HepG2 (cell line): ENCODE measurements around the gene C19orf73. TPM values are rescaled to one million over a fixed set of nuclear protein-coding genes. Genes with fewer than 3 reads are reported as not detected.

Experiments used
- CENPT ChIP-seq: sonication (generic); formaldehyde crosslinking; IDR thresholded peaks from 2 replicates; pipeline ENCODE4 v1.8.0; 2022; ENCODE audit warnings: low read depth, mild to moderate bottlenecking, moderate library complexity, missing genetic modification reagents
- IKZF1 ChIP-seq: fragments of 450-650 bp; IDR thresholded peaks from 2 replicates; pipeline ENCODE4 v1.7.1; 2016
- KDM3A ChIP-seq: IDR thresholded peaks from 2 replicates; pipeline ENCODE4 v1.6.1; 2018; ENCODE audit warnings: low read depth, missing compliant biosample characterization
- MEF2D ChIP-seq: sonication (generic); formaldehyde crosslinking; IDR thresholded peaks from 2 replicates; pipeline ENCODE4 v1.5.1; 2020; ENCODE audit warnings: mild to moderate bottlenecking, missing genetic modification reagents
- RARA ChIP-seq: IDR thresholded peaks from 2 replicates; pipeline ENCODE4 v1.6.1; 2016; ENCODE audit warnings: missing genetic modification reagents, missing compliant biosample characterization
- RELA ChIP-seq: sonication (generic); formaldehyde crosslinking; IDR thresholded peaks from 2 replicates; pipeline ENCODE4 v1.4.0; 2020; ENCODE audit warnings: missing genetic modification reagents
- REPIN1 ChIP-seq: sonication (generic); formaldehyde crosslinking; IDR thresholded peaks from 2 replicates; pipeline ENCODE4 v1.8.0; 2022; ENCODE audit warnings: missing genetic modification reagents, low read depth, mild to moderate bottlenecking, borderline replicate concordance
- TAF1 ChIP-seq: sonication (generic); formaldehyde crosslinking; IDR thresholded peaks from 2 replicates; pipeline ENCODE4 v1.4.0; 2020; ENCODE audit warnings: missing genetic modification reagents
- TCF12 ChIP-seq, 2 experiments: fragments of 450-650 bp in 1 of 2; sonication (generic) in 1 of 2; formaldehyde crosslinking in 1 of 2; IDR thresholded peaks; 2 replicates each; pipeline versions ENCODE4 v1.6.1 to v1.8.0; 2017 to 2022; ENCODE audit warnings: antibody characterized with exemption in 1 of 2, mild to moderate bottlenecking in 1 of 2, missing genetic modification reagents in 1 of 2, moderate library complexity in 1 of 2
- XRCC5 ChIP-seq: fragments of 200-400 bp; formaldehyde crosslinking; optimal IDR thresholded peaks from 2 replicates; pipeline ENCODE3; 2017; ENCODE audit warnings: mild to moderate bottlenecking, low read length
- ZBTB40 ChIP-seq, 2 experiments: fragments of 450-650 bp in 1 of 2; sonication (generic) in 1 of 2; formaldehyde crosslinking in 1 of 2; IDR thresholded peaks; 2 replicates each; pipeline versions ENCODE4 v1.6.1 to v1.8.0; 2016 to 2022; ENCODE audit warnings: antibody characterized with exemption in 1 of 2, mild to moderate bottlenecking in 1 of 2, missing genetic modification reagents in 1 of 2
- ZNF121 ChIP-seq: sonication (generic); formaldehyde crosslinking; IDR thresholded peaks from 2 replicates; pipeline ENCODE4 v1.5.0; 2020; ENCODE audit warnings: mild to moderate bottlenecking, missing genetic modification reagents
- ZNF138 ChIP-seq: sonication (generic); formaldehyde crosslinking; IDR thresholded peaks from 2 replicates; pipeline ENCODE4 v1.5.0; 2020; ENCODE audit warnings: mild to moderate bottlenecking, low read depth, missing genetic modification reagents
- ZNF776 ChIP-seq: sonication (generic); formaldehyde crosslinking; IDR thresholded peaks from 2 replicates; pipeline ENCODE4 v1.4.0; 2020; ENCODE audit warnings: mild to moderate bottlenecking, missing genetic modification reagents
- polyA plus RNA-seq, 8 experiments: library from polyadenylated mRNA; depleted of rRNA in 3 of 8; stranded (reverse) in 7 of 8; unstranded in 1 of 8; fragments of >200 nt; fragmentation: Illumina TruSeq in 4 of 8; extraction: Trizol in 4 of 8; gene quantifications; 2 replicates each; pipeline versions ENCODE4 v1.2.1 to v1.2.3, GENCODE V29; 2011 to 2016; ENCODE audit warnings: low read depth in 4 of 8, missing spikeins in 1 of 8, mixed read lengths in 1 of 8; ENCODE audit not compliant: insufficient read depth in 1 of 8
- total RNA-seq, 5 experiments: library from RNA; depleted of rRNA; stranded (reverse); fragments of >200 nt; fragmentation: Illumina TruSeq; extraction: Trizol; gene quantifications; 2 replicates each; pipeline ENCODE4 v1.2.3, GENCODE V29; 2016; ENCODE audit warnings: low read depth in 1 of 5
- TF ChIP-seq, protein P1 (sequence below): sonication (generic); formaldehyde crosslinking; IDR thresholded peaks from 2 replicates; pipeline ENCODE4 v1.8.1; 2023; ENCODE audit warnings: mild to moderate bottlenecking, missing genetic modification reagents
- TF ChIP-seq, protein P2 (sequence below): IDR thresholded peaks from 2 replicates; pipeline ENCODE4 v1.6.1; 2016

The C19orf73 gene
- total and polyA plus RNA-seq, 2 of the 13 experiments (the other 11 are each of a cell fraction or from before 2014, with no cell fraction given), result 1.4 to 1.5 TPM

- no peak for TF ChIP-seq ZBTB40 (IDR thresholded peaks at IDR 0.05)
- peak; percentile 84 for TF ChIP-seq ZBTB40 (CRISPR knock-in tag; IDR thresholded peaks at IDR 0.05)
- no peak for TF ChIP-seq IKZF1
- TF ChIP-seq TAF1 (CRISPR knock-in tag), result no peak; the same call in 1 of the 2 replicates
- TF ChIP-seq, protein P1, sequence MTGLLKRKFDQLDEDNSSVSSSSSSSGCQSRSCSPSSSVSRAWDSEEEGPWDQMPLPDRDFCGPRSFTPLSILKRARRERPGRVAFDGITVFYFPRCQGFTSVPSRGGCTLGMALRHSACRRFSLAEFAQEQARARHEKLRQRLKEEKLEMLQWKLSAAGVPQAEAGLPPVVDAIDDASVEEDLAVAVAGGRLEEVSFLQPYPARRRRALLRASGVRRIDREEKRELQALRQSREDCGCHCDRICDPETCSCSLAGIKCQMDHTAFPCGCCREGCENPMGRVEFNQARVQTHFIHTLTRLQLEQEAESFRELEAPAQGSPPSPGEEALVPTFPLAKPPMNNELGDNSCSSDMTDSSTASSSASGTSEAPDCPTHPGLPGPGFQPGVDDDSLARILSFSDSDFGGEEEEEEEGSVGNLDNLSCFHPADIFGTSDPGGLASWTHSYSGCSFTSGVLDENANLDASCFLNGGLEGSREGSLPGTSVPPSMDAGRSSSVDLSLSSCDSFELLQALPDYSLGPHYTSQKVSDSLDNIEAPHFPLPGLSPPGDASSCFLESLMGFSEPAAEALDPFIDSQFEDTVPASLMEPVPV (CRISPR knock-in tag), result 0 out of 2 replicates have a peak, but pooled peaks have one; percentile 50
- TF ChIP-seq, protein P2, sequence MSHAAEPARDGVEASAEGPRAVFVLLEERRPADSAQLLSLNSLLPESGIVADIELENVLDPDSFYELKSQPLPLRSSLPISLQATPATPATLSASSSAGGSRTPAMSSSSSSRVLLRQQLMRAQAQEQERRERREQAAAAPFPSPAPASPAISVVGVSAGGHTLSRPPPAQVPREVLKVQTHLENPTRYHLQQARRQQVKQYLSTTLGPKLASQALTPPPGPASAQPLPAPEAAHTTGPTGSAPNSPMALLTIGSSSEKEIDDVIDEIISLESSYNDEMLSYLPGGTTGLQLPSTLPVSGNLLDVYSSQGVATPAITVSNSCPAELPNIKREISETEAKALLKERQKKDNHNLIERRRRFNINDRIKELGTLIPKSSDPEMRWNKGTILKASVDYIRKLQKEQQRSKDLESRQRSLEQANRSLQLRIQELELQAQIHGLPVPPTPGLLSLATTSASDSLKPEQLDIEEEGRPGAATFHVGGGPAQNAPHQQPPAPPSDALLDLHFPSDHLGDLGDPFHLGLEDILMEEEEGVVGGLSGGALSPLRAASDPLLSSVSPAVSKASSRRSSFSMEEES (CRISPR knock-in tag), result no peak; the same call in 1 of the 2 replicates
- no peak; the same call in 1 of the 2 replicates for TF ChIP-seq MEF2D (CRISPR knock-in tag)
- peak; percentile 18; the same call in 1 of the 2 replicates for TF ChIP-seq KDM3A (CRISPR knock-in tag)
- no peak for TF ChIP-seq CENPT (CRISPR knock-in tag)
- peak; percentile 30 for TF ChIP-seq XRCC5
- peak; percentile 61; the same call in 1 of the 2 replicates for TF ChIP-seq ZNF776 (CRISPR knock-in tag)
- TF ChIP-seq RARA (CRISPR knock-in tag), result no peak; the same call in 1 of the 2 replicates
- no peak for TF ChIP-seq RELA (CRISPR knock-in tag)
- TF ChIP-seq TCF12 (IDR thresholded peaks at IDR 0.05), result no peak
- peak; percentile 73; the same call in 1 of the 2 replicates for TF ChIP-seq TCF12 (CRISPR knock-in tag; IDR thresholded peaks at IDR 0.05)
- TF ChIP-seq ZNF121, result peak; percentile 15; the same call in 1 of the 2 replicates
- peak; percentile 80; the same call in 1 of the 2 replicates for TF ChIP-seq ZNF138 (CRISPR knock-in tag)
- TF ChIP-seq REPIN1 (CRISPR knock-in tag), result 0 out of 2 replicates have a peak, but pooled peaks have one; percentile 60
Observed at GRCh38 chr19:49150106-49150943, 31.4 kb upstream of the C19orf73 start (continued).
